Measurements from ENCODE around the gene PPAN.
A peak's percentile ranks its signal among the peaks of the same experiment; 100 is the strongest.

PPAN gene

GRCh38 chr19:10092648-10093294 is 13.4 kb upstream of the PPAN start:
- TF ChIP-seq POLR2AphosphoS5 (IDR thresholded peaks at IDR 0.05; ENCODE audit: low read depth, low read length) (no peak), FOXP2 (optimal IDR thresholded peaks at IDR 0.05; ENCODE audit: borderline replicate concordance, extremely low read depth, extremely low read length, insufficient read depth) (no peak)

GRCh38 chr19:10093295-10094186 is 12.6 kb upstream of the PPAN start:
- TF ChIP-seq FOXP2 (optimal IDR thresholded peaks at IDR 0.05; ENCODE audit: borderline replicate concordance, extremely low read depth, extremely low read length, insufficient read depth) = no peak
- no peak for TF ChIP-seq SIN3A (IDR thresholded peaks at IDR 0.05; ENCODE audit: borderline replicate concordance, insufficient read depth, low read length)
- peak; percentile 75 to 91 for TF ChIP-seq REST (IDR thresholded peaks at IDR 0.05; ENCODE audit: insufficient read depth in 1 of 2, low read depth in 2 of 2, low read length in 2 of 2)
- TF ChIP-seq POLR2AphosphoS5 (IDR thresholded peaks at IDR 0.05; ENCODE audit: low read depth, low read length) = no peak

GRCh38 chr19:10095622-10095947 is 10.6 kb upstream of the PPAN start:
- TF ChIP-seq TAF1 (IDR thresholded peaks at IDR 0.05; ENCODE audit: borderline replicate concordance, insufficient read depth, low read length) = no peak
- no peak for TF ChIP-seq REST (IDR thresholded peaks at IDR 0.05; ENCODE audit: insufficient read depth in 1 of 2, low read depth in 2 of 2, low read length in 2 of 2)
- no peak for TF ChIP-seq SIN3A (IDR thresholded peaks at IDR 0.05; ENCODE audit: borderline replicate concordance, insufficient read depth, low read length)
- no peak for TF ChIP-seq POLR2AphosphoS5 (IDR thresholded peaks at IDR 0.05; ENCODE audit: low read depth, low read length)
- TF ChIP-seq FOXP2 (optimal IDR thresholded peaks at IDR 0.05; ENCODE audit: borderline replicate concordance, extremely low read depth, extremely low read length, insufficient read depth) = no peak

- no peak for TF ChIP-seq SIN3A (IDR thresholded peaks at IDR 0.05; ENCODE audit: borderline replicate concordance, insufficient read depth, low read length)
- TF ChIP-seq FOXP2 (optimal IDR thresholded peaks at IDR 0.05; ENCODE audit: borderline replicate concordance, extremely low read depth, extremely low read length, insufficient read depth) = no peak
- TF ChIP-seq TAF1 (IDR thresholded peaks at IDR 0.05; ENCODE audit: borderline replicate concordance, insufficient read depth, low read length) = no peak
- TF ChIP-seq POLR2AphosphoS5 (IDR thresholded peaks at IDR 0.05; ENCODE audit: low read depth, low read length) = peak; percentile 53; the same call in 1 of the 2 replicates
These were observed 10.1 kb upstream of the PPAN start for GRCh38 chr19:10095948-10096614.

- TF ChIP-seq FOXP2 (optimal IDR thresholded peaks at IDR 0.05; ENCODE audit: borderline replicate concordance, extremely low read depth, extremely low read length, insufficient read depth) (no peak), TAF1 (IDR thresholded peaks at IDR 0.05; ENCODE audit: borderline replicate concordance, insufficient read depth, low read length) (no peak), SIN3A (IDR thresholded peaks at IDR 0.05; ENCODE audit: borderline replicate concordance, insufficient read depth, low read length) (no peak), POLR2AphosphoS5 (IDR thresholded peaks at IDR 0.05; ENCODE audit: low read depth, low read length) (no peak), REST (IDR thresholded peaks at IDR 0.05; ENCODE audit: insufficient read depth in 1 of 2, low read depth in 2 of 2, low read length in 2 of 2) (no peak)
These were observed 9.6 kb upstream of the PPAN start for GRCh38 chr19:10096615-10096963.
